NCI-H128 (cell line): ENCODE data around the gene SLC26A9.

Experiments
- DNase-seq: peaks from one replicate; lab custom pipeline; 2025; ENCODE audit not compliant: unreplicated experiment; lab: John Stamatoyannopoulos, UW

The SLC26A9 gene, protein sequence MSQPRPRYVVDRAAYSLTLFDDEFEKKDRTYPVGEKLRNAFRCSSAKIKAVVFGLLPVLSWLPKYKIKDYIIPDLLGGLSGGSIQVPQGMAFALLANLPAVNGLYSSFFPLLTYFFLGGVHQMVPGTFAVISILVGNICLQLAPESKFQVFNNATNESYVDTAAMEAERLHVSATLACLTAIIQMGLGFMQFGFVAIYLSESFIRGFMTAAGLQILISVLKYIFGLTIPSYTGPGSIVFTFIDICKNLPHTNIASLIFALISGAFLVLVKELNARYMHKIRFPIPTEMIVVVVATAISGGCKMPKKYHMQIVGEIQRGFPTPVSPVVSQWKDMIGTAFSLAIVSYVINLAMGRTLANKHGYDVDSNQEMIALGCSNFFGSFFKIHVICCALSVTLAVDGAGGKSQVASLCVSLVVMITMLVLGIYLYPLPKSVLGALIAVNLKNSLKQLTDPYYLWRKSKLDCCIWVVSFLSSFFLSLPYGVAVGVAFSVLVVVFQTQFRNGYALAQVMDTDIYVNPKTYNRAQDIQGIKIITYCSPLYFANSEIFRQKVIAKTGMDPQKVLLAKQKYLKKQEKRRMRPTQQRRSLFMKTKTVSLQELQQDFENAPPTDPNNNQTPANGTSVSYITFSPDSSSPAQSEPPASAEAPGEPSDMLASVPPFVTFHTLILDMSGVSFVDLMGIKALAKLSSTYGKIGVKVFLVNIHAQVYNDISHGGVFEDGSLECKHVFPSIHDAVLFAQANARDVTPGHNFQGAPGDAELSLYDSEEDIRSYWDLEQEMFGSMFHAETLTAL

GRCh38 chr1:205943245-205943644, at the start of gene SLC26A9:
Gene SLC26A9, minus strand, starts transcription at chr1:205943456. Its CDS starts 7,636 bp downstream, at chr1:205935820.
- no peak for DNase-seq

DNA sequence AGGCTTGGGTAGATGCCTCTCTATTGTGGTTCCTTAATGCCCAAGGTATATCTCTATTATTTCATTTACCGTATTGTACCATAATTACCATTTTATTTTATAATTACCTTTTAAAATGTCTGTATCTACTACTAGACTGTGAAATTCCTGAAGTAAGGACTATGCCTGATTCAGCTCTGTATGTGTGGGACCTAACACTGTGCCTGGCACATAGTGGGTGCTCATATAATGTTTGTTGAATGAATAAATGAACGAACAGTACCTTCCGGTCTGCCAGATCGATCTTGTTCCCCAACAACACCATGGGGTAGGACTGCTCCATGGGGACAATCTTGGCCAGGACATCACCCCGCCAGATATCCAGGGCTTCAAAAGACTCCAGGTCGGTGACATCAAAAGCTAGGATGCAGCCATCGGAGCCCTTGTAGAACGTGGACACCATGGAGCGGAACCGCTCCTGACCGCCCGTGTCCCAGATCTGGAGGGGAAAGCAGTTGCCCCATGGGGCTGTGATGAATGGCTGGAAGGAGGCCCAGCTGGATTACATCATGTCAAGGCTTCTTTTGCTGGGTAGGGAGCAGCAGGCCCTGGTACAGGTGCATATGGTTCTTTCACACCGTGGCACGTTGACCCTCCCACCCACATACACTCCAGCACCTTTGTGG, 49.1 kb upstream of the SLC26A9 start:
- DNase-seq, result no peak

GRCh38 chr1:205991237-205991636, 48.0 kb upstream of the SLC26A9 start:
- DNase-seq, result no peak

- DNase-seq, result no peak
These were observed 47.0 kb upstream of the SLC26A9 start for GRCh38 chr1:205990226-205990625.

- no peak for DNase-seq
These were observed 46.5 kb upstream of the SLC26A9 start for GRCh38 chr1:205989786-205990185.

- DNase-seq, result no peak
These were observed 45.3 kb upstream of the SLC26A9 start for GRCh38 chr1:205988585-205988995.

GRCh38 chr1:205986861-205987260, 43.6 kb upstream of the SLC26A9 start:
- no peak for DNase-seq

DNA sequence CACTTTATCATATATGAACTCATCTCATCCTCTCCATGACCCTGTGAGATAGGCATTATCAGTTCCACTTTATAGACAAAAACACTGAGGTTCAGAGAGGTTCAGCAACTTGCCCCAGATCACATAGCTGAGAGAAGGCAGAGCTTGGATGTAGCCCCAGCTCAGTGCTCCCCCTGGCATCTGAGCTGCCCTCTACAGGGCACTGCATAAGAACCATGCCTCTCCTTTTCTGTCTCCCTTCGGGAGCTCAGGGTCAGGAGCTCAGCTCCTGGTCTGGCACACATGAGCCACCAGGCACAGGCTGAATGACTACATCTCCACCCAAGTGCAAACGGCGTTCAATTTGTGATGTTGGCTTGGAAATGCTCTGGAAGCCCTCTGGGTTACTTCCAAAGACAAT, 43.0 kb upstream of the SLC26A9 start:
- DNase-seq, result no peak

- no peak for DNase-seq
These were observed 42.2 kb upstream of the SLC26A9 start for GRCh38 chr1:205985330-205986005.

DNA sequence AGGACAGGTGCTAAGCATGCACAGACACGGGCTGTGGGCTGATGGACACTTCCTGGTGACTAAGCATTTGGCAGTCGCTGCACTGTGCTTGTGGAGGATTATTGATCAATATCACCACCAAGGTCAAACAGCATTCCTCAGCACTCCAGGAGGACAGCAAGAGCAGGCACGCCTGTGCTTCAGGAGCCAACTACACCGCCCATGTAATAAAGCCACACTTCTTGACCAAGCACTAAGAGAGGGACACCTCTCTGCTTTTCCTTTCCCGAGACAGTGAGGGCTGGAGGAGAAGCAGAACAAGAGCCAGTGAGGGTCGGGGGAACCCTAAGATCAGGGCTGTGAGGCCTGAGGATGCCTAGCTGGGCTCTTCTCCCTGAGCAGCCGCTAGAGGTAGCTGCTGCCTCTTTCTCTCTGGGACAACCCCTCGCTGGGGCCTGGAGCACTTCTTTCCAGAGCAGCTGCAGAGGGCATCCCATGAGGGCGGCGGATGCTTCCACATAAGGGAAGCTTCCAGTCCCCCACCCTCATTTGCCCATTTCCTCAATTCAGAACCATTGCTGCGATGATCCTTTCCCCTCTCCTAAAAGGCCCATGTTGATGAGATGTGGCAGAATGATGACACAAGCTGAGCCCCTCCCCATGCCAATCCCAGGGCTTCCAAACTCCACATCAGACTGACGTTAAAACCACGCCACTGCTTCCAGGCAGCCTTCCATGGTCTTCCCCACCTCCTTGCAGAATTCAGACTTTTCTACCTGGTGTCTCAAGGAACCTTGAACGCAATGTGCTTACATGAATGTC, 40.9 kb upstream of the SLC26A9 start:
- no peak for DNase-seq

DNA sequence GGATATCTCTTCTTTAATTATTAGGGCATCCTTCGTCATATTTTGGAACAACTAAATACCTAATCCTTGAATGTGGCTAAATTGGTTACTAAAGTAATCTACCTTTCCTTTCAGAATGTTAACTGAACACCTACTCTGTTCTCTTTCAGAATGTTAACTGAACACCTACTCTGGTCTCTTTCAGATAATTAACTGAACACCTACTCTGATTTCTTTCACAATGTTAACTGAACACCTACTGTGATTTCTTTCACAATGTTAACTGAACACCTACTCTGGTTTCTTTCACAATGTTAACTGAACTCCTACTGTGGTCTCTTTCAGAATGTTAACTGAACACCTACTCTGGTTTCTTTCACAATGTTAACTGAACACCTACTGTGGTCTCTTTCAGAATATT, 38.0 kb upstream of the SLC26A9 start:
- DNase-seq, result no peak

DNA sequence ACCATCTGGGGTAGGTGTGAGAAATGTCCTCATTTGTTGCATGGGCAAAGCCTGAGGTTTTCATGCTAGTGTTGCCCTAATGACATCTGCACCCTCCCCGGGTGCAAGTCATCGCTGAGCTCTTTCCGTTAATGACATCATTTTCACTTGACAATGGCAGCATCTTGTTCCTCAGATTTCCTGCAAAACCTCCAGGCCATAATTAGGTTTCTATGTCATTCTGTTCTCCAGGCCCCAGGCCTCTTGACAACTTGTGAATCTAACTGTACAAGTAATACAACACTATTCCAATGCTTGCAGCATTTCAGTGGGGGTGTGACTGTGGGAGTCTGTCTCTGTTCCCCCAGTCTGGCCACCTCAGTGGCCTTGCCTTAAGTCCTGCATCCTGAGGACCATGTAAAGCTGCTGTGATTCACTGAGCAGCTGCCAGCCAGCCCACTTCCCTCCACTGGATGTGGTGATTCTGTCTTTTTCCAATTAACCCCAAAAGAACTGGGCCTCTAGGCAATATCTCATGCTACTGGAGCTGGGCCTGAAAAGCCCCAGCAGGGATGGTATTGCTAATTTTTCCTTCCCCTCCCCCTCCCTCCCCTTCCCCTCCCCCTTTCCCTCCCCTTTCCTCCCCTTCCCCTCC, 37.1 kb upstream of the SLC26A9 start:
- DNase-seq, result no peak

DNA sequence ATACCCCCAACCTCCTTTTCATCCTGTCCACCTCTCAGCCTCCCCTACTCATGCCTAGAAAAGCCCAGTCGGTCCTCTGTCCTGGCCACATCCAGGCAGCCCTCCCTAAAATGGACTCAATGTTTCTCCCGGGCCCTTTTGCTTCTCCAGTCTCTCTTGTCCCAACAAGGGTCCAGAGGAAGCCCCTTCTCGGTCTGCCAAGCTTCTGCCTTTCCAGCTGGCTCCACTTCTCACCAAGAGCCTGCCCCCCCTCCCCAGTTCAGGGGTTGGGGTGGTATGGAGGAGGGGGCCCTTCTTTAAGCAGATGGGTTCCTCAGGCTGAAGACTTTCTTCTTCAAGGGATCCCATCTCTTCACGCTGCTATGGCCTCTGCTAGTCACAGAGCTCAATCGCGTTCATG, 36.0 kb upstream of the SLC26A9 start:
- no peak for DNase-seq

DNA sequence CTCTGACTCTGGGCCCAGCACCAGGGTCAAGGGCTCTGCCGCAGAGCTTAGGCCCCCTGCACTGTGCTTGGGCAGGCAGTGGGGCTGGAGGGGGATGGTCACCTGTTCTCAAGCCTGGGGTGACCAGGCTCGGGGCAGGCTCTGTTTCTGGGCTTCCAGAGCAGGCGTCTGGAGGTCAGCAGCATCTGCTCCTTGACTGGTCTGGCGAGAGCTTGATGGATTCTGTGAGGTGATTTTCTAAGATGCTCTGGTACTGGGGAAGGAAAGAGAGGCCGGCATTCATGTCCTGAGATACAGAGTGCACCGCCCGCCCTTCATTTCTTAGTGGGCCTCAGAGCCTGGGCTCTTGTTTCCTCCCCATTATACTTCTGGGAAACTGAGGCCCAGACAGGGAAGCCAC, 35.4 kb upstream of the SLC26A9 start:
- no peak for DNase-seq

- peak; percentile 86 for DNase-seq
These were observed 34.3 kb upstream of the SLC26A9 start for GRCh38 chr1:205977402-205978014.

DNA sequence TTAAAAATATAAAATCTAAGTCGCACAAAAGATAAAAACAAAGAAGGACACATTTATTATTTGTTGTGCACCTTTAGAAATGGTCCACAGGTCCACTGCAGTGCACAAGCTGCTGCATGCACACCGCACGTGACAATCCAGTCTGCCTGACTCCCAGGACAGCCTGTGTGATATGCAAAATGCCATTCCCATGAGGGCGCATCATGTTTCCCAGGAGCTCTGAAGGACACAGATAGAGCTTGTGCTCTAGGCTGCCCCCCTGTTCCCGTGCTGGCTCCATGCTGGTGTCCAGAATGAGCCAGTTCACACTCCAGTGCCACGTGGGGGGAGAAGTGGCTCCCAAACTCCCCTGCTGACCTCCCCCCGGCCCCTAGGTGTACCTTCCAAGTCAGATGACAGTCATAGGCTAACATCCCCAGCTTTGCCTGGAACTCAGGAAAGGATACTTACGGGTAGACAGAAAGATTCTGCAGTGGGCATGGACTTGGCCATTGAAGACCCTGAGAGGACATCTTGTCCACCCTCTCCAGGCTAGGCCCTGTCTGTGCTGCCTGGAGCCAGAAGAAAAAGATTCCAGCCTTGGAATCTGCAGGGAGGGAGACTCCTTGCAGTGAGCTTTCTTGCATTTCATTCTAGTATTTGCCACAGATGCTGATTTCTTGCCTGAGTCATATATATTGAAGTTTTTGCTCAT, 33.6 kb upstream of the SLC26A9 start:
- DNase-seq, result peak; percentile 60

DNA sequence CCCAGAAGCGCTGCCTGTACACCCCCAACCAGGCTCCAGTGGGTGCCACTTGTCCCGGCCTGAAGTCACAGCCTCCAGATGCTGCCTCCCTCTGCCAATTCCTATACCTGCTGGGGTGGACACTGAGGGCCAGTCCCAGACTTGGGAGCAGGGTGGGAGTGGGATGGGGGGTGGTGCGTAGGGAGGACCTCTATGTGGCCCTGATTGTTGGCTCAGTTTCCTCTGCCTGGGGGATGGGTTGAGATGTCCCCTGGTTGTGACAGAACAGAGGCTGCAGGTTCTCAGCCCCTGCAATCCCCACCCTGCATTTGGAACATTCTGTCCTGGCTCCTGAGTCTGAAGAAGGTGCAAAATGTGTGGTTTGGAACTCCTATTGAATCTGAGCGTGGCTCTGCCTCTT, 32.8 kb upstream of the SLC26A9 start:
- no peak for DNase-seq

- DNase-seq, result no peak
These were observed 32.2 kb upstream of the SLC26A9 start for GRCh38 chr1:205975387-205975998.
